ENCODE measurements around the gene SPATA24.

DNA sequence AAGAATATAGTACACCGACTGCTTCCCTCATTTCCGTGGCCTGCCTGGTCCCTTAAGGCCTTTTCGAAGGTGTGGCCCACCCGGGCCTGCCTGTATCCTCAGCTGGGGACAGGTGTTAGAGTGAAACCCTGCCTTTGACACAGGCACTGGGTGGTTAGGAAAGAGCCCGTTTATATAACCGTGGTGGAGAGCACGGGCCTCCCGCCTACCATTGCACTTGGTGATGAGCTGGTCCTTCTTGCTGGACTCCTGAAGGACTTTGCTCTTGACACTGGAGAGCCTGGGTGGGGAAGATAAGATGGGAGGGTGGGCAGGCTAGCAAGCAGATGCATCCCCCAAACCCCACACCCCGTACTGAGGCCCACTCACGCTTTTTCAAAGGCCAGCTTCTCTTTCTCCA is 2.3 kb downstream of the SPATA24 start:
- TF ChIP-seq POLR2AphosphoS5 (IDR thresholded peaks at IDR 0.05) (no peak), POLR2A (IDR thresholded peaks at IDR 0.05) (no peak), EP300 (IDR thresholded peaks at IDR 0.05) (no peak)
- TF ChIP-seq, protein P1, sequence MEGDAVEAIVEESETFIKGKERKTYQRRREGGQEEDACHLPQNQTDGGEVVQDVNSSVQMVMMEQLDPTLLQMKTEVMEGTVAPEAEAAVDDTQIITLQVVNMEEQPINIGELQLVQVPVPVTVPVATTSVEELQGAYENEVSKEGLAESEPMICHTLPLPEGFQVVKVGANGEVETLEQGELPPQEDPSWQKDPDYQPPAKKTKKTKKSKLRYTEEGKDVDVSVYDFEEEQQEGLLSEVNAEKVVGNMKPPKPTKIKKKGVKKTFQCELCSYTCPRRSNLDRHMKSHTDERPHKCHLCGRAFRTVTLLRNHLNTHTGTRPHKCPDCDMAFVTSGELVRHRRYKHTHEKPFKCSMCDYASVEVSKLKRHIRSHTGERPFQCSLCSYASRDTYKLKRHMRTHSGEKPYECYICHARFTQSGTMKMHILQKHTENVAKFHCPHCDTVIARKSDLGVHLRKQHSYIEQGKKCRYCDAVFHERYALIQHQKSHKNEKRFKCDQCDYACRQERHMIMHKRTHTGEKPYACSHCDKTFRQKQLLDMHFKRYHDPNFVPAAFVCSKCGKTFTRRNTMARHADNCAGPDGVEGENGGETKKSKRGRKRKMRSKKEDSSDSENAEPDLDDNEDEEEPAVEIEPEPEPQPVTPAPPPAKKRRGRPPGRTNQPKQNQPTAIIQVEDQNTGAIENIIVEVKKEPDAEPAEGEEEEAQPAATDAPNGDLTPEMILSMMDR (IDR thresholded peaks at IDR 0.05), result no peak
